NCI-H510A (cell line): ENCODE measurements around the gene CD300A.

Experiments used
- DNase-seq: peaks from one replicate; lab custom pipeline; 2025; lab: John Stamatoyannopoulos, UW

Gene CD300A

DNA sequence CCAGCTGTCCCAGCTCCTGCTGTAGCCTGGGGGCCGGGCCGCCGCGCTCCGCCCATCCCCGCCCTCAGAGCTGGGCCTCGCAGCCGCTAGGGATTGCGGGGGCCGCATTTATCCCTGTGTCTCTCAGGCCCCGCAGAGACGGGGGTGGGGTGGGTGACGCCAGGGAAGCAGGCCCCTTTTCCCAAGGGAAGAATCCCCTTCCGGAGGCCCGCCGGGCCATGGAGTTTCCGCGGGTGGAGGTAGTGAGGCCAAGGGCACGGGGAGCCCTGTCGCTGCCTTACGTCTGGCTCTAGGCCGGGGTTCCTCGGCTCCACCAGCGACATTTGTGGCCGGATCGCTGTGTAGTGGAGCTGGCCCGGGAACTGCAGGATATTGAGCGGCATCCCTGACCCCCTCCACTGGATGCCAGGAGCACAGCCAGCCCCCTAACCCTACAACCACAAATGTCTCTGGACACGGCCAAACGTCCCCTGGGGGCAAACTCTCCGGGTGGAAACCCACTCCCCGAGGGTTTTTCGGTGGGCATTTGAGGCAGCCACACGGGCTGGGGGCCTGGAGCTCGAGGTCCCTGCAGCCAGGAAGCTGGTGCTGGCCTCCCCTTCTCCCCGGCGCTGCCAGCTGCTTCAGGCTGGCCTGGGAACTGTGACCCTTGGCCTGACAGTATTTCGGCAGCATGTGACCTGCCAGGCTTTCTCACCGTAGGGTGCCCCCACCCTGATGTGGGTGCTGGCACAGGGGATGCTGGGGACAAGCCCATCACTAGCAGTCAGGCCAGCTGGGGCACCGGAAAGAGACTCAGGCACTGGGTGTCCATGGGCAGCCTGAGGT, 12.0 kb upstream of the CD300A start:
- peak; percentile 88 for DNase-seq

DNA sequence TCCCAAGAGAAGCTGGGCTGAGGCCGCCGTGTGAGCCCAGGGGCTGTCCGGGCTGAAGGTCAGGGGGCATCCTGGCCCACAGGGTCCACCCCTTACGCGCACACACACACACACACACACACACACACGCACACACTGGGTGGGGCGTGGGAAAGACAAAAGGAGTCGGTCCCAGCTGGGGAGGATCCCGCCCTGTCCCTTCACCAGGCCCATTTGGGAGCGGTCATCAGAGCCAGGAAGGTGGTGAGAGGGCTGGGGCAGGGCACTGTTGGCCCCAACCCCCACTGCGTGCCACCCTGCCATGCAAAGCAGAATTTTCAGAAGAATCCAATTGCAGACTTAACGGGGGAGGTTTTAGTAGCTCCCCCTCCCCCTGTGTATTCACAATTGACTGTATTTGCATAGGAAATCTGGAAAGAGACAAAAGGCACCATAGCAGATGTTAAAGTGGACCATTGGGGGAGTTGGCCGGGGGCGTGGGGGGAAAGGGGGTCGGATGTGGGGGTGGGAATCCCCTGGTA, 11.3 kb upstream of the CD300A start:
- no peak for DNase-seq

DNA sequence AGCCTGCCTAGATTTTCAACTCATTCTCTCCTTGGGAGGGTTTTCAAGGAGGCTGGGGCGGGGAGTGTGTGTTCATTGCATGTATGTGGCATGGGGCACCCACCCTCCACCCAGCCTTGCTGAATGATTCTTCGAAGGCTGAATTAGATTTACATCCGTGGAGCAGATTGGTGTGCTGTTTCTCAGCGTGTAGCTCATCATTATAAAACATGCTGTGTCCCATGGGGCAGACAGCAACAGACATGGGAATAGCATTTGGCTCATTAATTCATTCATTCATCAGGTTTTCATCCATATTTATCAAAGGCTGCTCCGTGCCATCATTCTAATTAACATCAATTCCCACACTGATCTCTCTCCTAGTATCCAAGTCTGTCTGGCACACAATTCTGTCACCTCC, 10.6 kb upstream of the CD300A start:
- no peak for DNase-seq

DNA sequence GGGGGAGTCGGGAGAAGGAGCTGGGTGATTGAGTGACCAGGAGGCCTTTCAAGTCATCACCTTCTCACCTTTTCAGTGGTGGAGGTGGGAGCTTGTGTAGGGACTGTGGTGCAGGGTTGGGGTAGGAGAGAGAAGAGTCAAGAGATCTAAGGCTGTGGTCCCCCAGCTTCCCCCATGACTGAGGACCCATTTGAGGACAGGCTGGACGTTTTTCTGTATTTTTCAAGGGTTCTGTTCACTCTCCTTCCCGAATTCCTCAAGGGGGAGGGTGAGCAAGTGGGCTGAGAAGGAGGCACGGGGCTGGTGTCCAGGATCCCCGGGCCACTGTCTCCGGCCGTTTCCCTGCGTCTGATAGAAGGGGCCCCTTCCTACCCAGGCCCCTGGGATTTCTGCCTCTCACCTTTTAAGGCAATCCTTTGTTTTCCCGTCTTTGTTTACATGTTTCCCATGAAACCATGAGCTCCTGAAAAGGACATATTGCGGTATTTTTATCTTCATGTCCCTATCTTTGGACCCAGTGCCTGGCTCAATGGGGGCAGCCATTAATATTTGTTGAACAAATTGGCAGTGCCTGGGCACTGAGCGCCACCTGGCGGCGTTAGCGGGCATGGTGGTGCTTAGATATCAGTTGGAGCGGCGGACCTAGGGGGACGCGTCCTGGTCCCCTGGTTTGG, 9.2 kb upstream of the CD300A start:
- no peak for DNase-seq

DNA sequence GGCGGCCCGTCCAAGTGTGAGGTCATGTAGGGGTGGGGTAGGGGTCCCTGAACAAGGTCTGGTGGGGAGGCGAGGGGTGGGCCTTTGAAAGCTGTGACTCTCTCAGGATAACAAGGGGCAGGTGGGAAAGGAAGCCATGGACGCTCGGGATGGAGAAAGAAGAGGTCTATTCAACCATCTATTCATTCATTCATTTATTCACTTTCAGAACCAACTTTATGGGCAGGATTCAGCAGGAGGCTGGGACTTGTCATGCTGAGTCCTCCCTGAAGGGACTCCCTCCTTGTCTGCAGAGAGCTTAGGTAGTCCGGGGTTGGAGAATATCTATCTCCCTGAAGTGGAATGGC, 8.6 kb upstream of the CD300A start:
- no peak for DNase-seq

DNA sequence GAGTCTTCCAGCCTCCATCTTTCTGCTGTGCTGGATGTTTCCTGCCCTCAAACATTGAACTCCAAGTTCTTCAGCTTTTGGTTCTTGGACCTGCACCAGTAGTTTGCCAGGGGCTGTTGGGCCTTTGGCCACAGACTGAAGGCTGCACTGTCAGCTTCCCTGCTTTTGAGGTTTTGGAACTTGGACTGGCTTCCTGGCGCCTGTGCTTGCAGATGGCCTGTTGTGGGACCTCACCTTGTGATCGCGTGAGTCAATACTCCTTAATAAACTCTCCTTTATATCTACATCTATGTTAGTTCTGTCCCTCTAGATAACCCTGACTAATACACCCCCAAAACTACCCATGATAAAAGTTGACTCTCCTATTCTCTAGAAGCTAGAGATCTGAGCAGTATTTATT, 7.6 kb upstream of the CD300A start:
- no peak for DNase-seq

DNA sequence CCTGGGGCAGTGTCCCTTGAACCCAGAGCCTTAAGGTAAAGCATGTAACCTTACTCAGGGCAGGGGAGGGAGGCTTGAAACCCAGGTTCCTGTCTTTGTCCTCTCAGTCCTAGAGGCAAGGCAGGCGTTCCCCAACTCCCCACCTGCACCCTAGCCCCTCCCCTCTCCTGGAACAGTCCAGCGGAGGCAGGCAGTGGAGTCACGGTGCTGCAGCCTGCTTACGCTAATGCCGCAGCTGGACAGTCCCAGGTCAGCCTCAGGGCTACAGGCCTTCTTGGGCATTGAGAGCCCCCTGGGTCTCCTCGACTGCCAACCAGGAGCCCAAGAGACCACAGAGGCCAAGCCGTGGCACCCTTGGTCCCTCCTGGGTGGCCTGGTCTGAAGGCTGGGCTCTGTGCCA, 6.8 kb upstream of the CD300A start:
- DNase-seq: no peak

DNA sequence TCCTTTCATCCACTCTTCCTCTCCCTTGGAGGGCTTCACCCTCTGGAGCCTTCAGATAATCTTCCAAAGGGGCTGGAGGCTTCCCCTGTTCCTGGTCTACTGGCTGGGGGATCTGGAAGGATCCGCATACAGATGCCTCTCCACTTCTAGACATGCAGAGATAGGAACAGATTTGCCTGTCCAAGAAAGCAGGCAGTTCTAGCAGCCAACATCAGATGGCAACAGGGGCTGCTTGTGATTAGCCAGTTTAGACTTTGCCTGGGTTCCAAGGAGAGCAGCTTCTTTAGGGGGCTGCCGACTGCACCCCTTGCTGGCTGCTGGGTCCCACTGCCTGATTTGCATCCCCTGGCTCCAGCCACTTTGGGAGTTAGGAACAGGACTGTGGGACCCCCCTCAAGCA, 6.2 kb upstream of the CD300A start:
- no peak for DNase-seq

DNA sequence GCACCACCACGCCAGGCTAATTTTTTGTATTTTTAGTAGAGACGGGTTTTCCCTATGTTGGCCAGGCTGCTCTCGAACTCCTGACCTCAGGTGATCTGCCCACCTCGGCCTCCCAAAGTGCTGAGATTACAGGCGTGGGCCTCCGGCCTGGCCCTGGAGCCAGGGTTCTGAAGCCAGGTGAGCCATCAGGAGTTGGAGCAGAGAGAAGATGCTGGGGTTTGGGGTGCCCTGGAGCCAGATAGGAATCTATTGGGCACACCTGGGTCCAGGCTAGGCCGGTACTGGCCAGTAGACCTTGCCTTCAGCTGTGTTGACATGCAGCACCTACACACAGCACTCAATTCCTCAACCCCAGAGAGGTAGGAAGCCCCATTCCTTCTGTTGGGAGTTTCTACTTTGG, 5.4 kb upstream of the CD300A start:
- no peak for DNase-seq

DNA sequence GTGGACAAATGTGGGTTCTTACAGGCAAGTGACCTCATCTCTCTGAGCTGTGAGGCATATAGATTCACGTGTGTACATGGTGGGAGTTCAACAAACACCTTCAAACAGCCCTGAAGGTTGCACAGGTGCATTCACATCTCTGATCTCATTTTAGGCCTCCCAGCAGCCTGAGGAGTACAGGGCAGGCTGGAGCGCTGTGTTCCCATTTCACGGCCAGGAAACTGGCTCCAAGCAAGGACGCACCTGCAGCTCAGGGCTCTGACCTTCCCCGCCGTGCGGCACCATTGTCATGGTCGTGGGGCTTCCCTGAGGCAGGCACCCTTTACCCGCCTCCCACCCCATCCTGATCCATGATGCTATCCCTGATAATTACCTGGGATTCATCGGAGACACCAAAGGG, 4.8 kb upstream of the CD300A start:
- no peak for DNase-seq

DNA sequence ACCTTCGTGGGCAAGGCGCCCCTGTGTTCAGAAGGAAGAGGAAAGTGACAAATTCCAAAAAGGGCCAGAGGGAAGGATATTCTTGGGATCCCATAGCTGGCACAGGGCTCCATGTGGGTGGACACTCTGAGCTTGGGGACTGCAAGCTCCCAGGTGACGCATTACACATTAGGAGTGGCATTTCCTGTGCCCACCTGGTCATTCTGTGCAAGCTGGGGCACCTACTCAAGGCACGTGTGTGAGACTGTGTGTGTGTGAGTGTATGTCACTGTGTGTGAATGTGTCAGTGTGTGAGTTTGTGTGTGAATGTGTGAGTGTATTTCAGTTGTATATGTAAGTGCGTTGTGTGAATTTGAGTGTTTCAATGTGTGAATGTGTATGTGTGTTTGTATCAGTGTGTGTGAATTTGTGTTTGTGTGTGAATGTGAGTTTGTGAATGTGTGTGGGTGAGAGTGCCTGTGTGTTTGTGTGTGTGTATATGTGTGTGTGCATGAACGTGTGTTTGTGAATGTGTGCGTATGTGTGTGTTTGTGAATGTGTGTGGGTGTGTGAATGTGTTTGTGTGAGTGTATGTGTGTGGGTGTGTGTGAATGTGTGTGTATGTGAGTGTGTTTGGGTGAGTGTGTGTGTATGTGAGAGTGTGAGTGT, 1.6 kb upstream of the CD300A start:
- no peak for DNase-seq

DNA sequence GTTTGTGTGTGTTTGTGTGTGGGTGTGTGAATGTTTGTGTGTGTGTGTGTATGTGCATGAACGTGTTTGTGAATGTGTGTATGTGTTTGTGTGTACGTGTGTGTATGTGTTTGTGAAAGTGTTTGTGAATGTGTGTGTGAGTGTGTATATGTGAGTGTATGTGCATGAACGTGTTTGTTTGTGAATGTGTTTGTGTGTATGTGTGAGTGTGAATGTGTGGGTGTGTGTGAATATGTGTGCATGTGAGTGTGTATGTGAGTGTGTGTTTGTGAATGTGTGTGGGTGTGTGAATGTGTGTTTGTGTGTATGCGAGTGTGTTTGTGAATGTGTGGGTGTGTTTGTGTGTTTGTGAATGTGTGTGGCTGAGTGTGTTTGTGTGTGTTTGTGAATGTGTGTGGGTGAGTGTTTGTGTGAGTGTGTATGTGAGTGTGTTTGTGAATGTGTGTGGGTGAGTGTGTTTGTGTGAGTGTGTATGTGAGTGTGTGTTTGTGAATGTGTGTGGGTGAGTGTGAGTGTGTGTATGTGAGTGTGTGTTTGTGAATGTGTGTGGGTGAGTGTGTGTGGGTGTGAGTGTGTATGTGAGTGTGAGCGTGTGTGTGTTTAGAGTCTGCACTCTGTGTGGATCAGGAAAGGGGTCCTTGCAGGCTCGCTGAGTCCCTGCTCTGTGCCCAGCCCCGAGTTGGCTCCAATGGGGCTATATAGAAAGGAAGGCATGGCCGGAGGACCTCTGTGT, 890 bp upstream of the CD300A start:
- no peak for DNase-seq

DNA sequence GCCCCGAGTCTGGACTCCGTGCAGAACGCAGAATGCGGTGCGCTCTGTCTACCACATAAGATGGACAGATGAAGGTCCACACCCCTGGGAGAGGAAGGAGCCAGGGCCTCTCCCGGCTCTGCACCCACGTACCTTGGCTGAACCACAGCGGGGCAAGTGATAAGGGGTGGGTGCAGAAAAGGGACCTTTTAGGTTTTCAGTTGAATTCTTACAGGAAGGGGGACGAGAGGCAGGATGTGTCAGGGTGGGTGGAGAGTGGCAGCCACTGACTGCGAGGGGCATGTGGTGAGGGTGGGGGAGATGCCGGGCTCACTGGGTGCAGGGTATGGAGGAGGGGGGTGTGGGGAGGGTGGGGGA, 372 bp downstream of the CD300A start:
- DNase-seq: no peak

DNA sequence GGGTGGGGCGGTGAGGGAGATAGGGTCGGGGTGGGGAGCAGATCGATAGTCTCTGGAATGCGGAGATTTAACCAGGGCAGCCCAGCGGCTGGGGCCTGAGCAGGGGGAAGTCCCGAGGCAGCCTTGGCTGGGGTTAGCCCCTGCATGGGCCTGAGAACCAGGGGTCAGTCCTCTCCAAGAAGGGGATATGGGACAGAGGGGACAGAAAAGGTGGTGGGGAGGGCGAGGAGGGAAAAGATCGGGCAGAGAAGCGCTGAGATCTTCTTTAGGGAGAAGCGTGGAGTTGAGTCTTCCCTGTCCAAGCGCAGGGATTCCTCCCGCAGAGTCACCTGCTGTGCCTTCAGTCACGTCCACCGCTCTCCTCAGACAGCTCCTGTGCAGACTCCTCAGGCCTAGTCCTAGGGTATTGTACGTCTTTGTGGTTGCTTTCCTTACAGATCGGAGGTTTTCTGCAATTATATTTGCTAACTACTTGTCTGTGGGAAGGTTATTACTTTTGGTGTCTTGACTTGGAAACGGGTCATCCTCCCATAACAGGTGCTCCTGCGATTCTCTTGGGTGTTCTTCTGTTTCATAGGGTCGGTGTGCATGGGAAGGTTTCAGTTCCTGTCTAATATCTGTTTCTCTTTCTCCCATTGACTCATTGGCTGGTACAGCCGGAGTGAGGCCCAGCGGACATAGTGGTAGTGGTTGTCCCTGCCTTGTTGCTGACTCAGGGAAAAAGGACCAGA, 952 bp downstream of the CD300A start:
- DNase-seq: no peak

DNA sequence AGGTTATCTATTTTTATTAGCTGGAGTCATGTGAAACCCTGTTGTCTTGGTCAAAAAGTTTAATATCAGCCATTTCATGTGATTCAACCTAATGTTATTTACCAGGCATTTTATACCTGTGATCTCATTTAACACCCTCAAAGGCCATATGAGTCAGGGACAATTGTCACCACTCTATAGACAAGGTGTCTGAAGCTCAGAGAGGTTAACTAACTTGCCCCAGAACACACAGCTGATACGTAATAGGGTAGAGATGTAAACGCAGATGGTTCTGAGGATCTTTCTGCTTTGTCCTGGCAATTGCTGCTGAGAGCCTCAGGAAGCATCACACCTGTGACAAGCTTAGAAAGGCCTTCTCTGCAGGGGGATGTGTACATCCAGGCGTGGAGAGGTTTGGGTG, 4.9 kb downstream of the CD300A start:
- DNase-seq: no peak

DNA sequence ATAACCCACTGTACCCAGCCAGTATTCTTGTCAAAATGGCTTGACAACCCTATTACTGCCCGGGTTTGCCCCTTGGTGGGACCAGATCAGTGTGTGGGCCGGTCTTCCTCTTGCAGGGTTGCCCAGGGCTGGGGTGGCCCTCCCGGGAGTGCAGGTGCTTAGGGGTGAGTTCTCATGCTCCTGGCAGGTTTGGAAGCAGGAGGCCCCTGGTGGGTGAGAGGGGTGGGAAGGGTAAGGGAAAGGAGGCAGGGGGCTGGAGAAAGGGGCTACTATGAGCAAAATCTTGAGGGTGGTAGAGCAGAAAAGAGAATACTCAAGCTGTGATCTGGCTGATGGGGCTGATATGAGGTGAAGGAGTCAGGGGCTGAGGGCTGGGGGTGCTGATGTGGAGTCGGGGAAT, 6.5 kb downstream of the CD300A start:
- DNase-seq: no peak

DNA sequence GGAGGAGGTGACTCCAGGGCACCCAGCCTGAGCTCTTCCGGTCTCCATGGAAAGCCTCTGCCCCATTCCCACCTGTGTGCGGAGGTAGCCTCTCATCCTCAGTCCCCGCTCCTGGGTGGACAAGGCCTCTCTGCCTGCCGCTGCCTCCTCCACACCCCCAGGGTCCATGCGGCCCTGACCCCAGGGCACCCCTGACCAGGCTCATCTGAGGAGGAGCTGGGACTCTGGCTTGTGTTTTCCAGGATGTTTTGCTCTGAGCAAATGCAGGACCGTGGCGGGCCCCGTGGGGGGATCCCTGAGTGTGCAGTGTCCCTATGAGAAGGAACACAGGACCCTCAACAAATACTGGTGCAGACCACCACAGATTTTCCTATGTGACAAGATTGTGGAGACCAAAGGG, 6.9 kb downstream of the CD300A start:
- DNase-seq: no peak

DNA sequence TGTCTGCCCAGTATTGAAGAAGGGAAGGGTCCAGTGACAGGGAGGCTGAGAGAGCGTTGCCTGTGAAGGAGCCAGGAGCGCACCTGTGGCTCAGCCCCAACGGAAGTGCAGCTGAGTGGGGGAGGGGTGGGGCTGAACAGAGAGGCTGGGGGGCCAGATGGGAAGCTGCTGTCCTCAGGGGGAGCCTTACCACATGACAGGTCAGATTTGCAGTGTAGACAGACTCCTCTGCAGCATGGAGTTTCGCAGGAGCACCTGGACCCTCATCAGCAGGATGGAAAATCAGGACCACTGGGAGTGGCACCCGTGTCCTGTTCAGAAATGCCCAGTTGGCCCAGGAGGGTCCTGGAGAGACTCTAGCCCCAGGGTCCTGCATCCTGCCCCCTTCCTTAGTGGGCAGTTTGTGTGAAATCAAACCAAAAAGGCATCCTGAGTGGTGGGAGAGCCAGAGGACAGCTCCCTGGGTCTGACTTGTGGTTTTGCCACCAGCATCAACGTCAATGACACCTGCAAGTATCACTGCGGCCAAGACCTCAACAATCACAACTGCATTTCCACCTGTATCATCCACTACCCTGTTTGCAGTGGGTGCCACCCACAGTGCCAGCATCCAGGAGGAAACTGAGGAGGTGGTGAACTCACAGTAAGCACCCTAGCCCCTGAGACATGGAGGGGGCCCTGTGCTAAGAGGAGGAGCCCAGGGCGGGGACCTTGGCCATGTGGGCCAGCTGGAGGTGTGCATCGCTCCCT, 7.8 kb downstream of the CD300A start:
- no peak for DNase-seq

DNA sequence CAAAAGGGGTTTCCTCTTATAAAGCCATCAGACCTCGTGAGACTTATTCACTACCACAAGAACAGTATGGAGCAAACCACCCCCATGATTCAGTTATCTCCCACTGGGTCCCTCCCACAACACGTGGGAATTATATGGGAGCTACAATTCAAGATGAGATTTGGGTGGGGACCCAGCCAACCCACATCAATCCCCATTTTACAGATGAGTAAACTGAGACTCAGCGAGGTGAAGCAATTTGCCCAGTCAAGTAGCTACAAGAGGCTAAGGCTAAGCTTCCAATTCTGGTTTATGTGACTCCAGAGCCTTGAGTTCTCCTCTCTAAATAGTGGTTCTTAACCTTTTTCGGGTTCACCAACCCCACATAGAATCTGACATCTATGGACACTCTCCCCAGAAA, 8.8 kb downstream of the CD300A start:
- DNase-seq: no peak

DNA sequence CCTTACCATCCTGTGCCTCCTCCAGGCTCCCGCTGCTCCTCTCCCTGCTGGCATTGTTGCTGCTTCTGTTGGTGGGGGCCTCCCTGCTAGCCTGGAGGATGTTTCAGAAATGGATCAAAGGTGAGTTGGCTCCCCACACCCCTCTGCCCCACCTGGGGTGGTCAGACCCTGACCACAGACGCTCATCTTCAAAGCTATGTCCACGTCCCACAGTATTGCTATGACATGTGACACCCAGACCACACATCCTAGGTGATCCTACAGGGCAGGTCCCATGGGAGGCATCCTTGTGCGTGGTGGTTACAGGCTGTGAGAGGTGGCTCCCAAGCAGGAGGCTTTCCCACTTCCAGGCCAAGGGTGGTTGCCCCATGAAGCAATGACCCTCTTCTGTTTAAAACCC, 11.0 kb downstream of the CD300A start:
- DNase-seq: no peak

DNA sequence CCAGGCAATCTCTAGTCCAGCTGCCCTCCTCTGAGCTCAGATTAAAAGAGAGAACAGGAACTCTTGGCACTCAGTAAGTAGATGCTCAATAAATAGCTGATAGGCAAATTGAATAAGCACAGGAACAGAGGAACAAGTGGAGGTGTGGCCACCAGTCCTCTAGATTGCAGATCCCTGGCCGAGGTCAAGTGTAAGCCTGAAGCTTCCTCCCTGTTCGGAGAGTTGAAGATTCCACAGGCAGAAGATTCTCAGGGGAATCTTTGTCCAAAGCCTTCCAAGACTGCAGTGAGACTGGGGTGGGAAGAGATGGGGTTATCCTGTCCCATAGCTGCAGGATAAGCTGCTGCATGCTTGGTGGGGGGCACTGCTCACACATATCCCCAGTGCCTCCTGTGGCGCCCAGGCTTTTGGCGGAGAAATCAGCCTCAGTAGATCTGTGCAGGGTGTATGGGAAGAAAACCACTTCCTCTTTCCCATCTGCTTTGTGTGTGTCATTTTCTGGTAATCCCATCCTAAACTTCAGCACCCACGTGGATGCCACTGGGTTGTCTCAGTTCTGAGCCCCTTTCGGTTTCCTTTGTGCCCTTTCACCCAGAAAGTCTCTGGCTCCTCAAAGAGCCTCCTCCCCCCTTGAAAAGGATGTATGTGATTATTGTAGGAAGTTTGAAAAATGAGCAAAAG, 12.1 kb downstream of the CD300A start:
- no peak for DNase-seq
